ENCODE data around the gene CHMP3.

DNA sequence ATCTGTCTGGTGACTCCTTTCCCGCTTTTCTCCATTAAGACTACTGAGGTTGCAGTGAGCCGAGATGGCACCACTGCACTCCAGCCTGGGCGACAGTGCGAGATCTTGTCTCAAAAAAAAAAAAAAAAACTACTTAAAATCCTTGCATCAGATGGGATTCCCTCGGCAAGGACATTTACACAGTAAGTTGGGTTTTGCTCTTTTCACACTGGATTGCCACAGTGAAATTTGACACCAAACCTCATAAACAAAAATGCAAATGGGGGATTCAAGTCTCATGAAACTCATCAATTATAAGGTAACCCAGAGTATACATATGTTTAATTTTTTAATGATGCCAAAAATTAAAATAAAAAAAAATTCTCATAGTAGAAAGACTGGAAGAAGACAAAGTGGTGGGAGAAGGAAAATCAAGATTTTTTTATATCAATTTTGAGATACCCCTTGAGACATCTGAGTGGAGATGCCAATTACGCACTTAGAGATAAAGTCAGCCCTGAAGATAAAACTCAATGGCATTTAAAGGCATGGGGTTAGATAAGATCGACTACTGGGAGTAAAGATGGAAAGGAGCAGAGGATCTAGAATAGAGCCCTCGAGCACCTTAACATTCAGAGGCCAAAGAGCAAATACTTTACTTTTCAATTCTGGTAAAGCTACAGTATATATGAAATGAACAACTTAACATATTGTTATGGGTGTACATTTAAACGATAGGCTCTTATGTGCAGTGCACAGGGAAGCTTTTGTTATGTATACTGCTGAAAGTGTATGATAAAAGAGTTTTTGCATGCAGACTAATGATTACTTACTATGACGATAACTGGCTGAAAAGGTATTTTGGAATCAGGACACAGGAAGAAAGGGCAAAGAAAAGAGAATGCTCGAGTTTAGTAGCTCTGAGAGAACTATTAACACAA, 37.6 kb downstream of the CHMP3 start:
- TF ChIP-seq POLR2A (IDR thresholded peaks at IDR 0.05; ENCODE audit: low read length) (no peak), GATA1 (IDR thresholded peaks at IDR 0.05; ENCODE audit: low read depth, low read length) (no peak)
